GM19324 (cell line): ENCODE measurements around the gene UBN1.
"Not testable (repeated sequence)": the region's sequence is repeated elsewhere in the genome, so short reads cannot be mapped to it uniquely, and the experiment has no call there.

Source experiments
- ATAC-seq: cut with Tn5 transposase; IDR thresholded peaks from one replicate; pipeline ENCODE4 v1.9.1; 2021; ENCODE audit warnings: mild to moderate bottlenecking, moderate library complexity; ENCODE audit not compliant: unreplicated experiment, low FRiP score

The UBN1 gene

GRCh38 chr16:4882633-4883285 is 35.5 kb downstream of the UBN1 start:
- no peak for ATAC-seq

- no peak for ATAC-seq
Measured at GRCh38 chr16:4883501-4883900, 36.2 kb downstream of the UBN1 start.

- no peak for ATAC-seq
Measured at GRCh38 chr16:4884209-4884608, 36.9 kb downstream of the UBN1 start.

GRCh38 chr16:4884972-4885874 is 37.9 kb downstream of the UBN1 start:
- ATAC-seq: no peak

- ATAC-seq: no peak
Measured at GRCh38 chr16:4886151-4886550, 38.9 kb downstream of the UBN1 start.

- ATAC-seq: no peak
Measured at GRCh38 chr16:4888428-4889135, 41.3 kb downstream of the UBN1 start.

GRCh38 chr16:4890026-4890425 is 42.7 kb downstream of the UBN1 start:
- no peak for ATAC-seq

GRCh38 chr16:4890686-4891085 is 43.4 kb downstream of the UBN1 start:
- ATAC-seq: no peak

GRCh38 chr16:4891097-4891885 is 44.0 kb downstream of the UBN1 start:
- ATAC-seq: no peak

GRCh38 chr16:4891886-4892216 is 44.6 kb downstream of the UBN1 start:
- no peak for ATAC-seq

GRCh38 chr16:4892361-4893102 is 45.3 kb downstream of the UBN1 start:
- ATAC-seq: no peak

GRCh38 chr16:4893103-4893862 is 46.0 kb downstream of the UBN1 start:
- no peak for ATAC-seq

- ATAC-seq: no peak
Measured at GRCh38 chr16:4894276-4895150, 47.2 kb downstream of the UBN1 start.

GRCh38 chr16:4895366-4895765 is 48.1 kb downstream of the UBN1 start:
- ATAC-seq: no peak

- not testable (repeated sequence) for ATAC-seq
Measured at GRCh38 chr16:4896761-4897160, 49.5 kb downstream of the UBN1 start.

GRCh38 chr16:4897328-4897727 is 50.0 kb downstream of the UBN1 start:
- ATAC-seq: no peak

GRCh38 chr16:4898811-4899473 is 51.7 kb downstream of the UBN1 start:
- no peak for ATAC-seq

GRCh38 chr16:4899474-4899846 is 52.2 kb downstream of the UBN1 start:
- ATAC-seq: no peak
